T-cell (primary cell): ENCODE measurements around the gene TMEM132C. TPM values are rescaled to one million over a fixed set of nuclear protein-coding genes. Genes with fewer than 3 reads are reported as not detected.

Source experiments
- ATAC-seq, 4 experiments: fragments of 200-7000 bp in 3 of 4; fragments of 150-1000 bp in 1 of 4; cut with Tn5 transposase; replicated peaks in 1 of 4; 1 replicate in 3 of 4; 2 replicates in 1 of 4; pipeline ENCODE4 v1.10.0; 2021; ENCODE audit warnings: moderate library complexity in 3 of 4, mild to moderate bottlenecking in 2 of 4, moderate number of reproducible peaks in 1 of 4
- CTCF ChIA-PET, 2 donors: fragments of 300-600 bp; sonication (Branson Sonifier 250); formaldehyde crosslinking; loops; one replicate each; lab custom pipeline; 2022; ENCODE audit warnings: antibody characterized with exemption in 2 of 2; lab: Charles Lee
- POLR2A ChIA-PET, 2 donors: fragments of 300-600 bp; sonication (Branson Sonifier 250); formaldehyde crosslinking; loops; one replicate each; lab custom pipeline; 2022; ENCODE audit warnings: antibody characterized with exemption in 2 of 2; lab: Charles Lee
- DNase-seq, 35 experiments: peaks; one replicate each; pipeline versions ENCODE4 v3.0.0 to v3.0.0-alpha.2; 2013 to 2023
- H3K27ac ChIP-seq: one replicate; pipeline ENCODE4 v1.5.1; 2013; ENCODE audit warnings: low read length
- H3K27me3 ChIP-seq, 2 experiments: replicated peaks in 1 of 2; 1 replicate in 1 of 2; 2 replicates in 1 of 2; pipeline versions ENCODE4 v1.6.1 to v1.7.0; 2013; ENCODE audit warnings: low read length in 1 of 2, mixed read lengths in 1 of 2; ENCODE audit not compliant: control insufficient read depth in 2 of 2, insufficient read depth in 2 of 2; ENCODE audit errors: extremely low read depth in 1 of 2
- H3K36me3 ChIP-seq, 2 donors: 1 replicate in 1 of 2; 2 replicates in 1 of 2; pipeline versions ENCODE4 v1.6.1 to v1.7.0; 2013; ENCODE audit warnings: low read length in 1 of 2; ENCODE audit not compliant: control insufficient read depth in 2 of 2, insufficient read depth in 1 of 2; ENCODE audit errors: extremely low read depth in 1 of 2
- H3K4me1 ChIP-seq, 2 experiments: 1 replicate in 1 of 2; 2 replicates in 1 of 2; pipeline versions ENCODE4 v1.6.1 to v1.7.0; 2013; ENCODE audit warnings: low read length in 2 of 2, mixed read lengths in 1 of 2; ENCODE audit not compliant: insufficient read depth in 2 of 2, control insufficient read depth in 1 of 2; ENCODE audit errors: extremely low read depth in 1 of 2
- H3K4me3 ChIP-seq, 2 donors: 1 replicate in 1 of 2; 2 replicates in 1 of 2; pipeline versions ENCODE4 v1.5.1 to v1.7.0; 2013; ENCODE audit warnings: mild to moderate bottlenecking in 2 of 2, low read length in 1 of 2, moderate library complexity in 1 of 2; ENCODE audit not compliant: control insufficient read depth in 1 of 2; ENCODE audit errors: extremely low read depth in 1 of 2
- H3K9me3 ChIP-seq: 2 replicates; pipeline ENCODE4 v1.7.0; 2013
- H3K27ac Mint-ChIP-seq, 2 donors: one replicate each; pipeline ENCODE4 v1.8.0; 2020 to 2021; ENCODE audit warnings: mild to moderate bottlenecking in 2 of 2, mixed read lengths in 2 of 2
- H3K27me3 Mint-ChIP-seq, 2 donors: one replicate each; pipeline ENCODE4 v1.8.0; 2021 to 2022; ENCODE audit warnings: mixed read lengths in 2 of 2
- H3K36me3 Mint-ChIP-seq: one replicate; pipeline ENCODE4 v1.8.0; 2021; ENCODE audit warnings: mixed read lengths
- H3K4me1 Mint-ChIP-seq, 3 donors: one replicate each; pipeline ENCODE4 v1.8.0; 2020 to 2022; ENCODE audit warnings: mixed read lengths in 3 of 3, mild to moderate bottlenecking in 1 of 3
- H3K4me3 Mint-ChIP-seq, 3 donors: one replicate each; pipeline ENCODE4 v1.8.0; 2020 to 2022; ENCODE audit warnings: mild to moderate bottlenecking in 3 of 3, mixed read lengths in 3 of 3, moderate library complexity in 3 of 3
- H3K9me3 Mint-ChIP-seq, 3 donors: one replicate each; pipeline ENCODE4 v1.8.0; 2020 to 2022; ENCODE audit warnings: mixed read lengths in 3 of 3
- WGBS: methylation state at CpG from one replicate; pipeline ENCODE4 v1.1.5; 2013; ENCODE audit warnings: missing lambda C conversion rate; ENCODE audit not compliant: insufficient coverage; 5-methylcytosine and 5-hydroxymethylcytosine counted together
- total RNA-seq, 35 experiments: library from RNA in 6 of 35; stranded (reverse) in 6 of 35; fragments of 120-200 nt in 1 of 35; gene quantifications; one replicate each; pipeline versions ENCODE4 v1.2.1 to v1.2.4 and lab custom pipeline; 2013 to 2026

The TMEM132C gene
- total RNA-seq, 5 donors from 2014 or later (not counting 1 experiment from before 2014, with no cell fraction given): 0.07 TPM; not detected in 4

DNA sequence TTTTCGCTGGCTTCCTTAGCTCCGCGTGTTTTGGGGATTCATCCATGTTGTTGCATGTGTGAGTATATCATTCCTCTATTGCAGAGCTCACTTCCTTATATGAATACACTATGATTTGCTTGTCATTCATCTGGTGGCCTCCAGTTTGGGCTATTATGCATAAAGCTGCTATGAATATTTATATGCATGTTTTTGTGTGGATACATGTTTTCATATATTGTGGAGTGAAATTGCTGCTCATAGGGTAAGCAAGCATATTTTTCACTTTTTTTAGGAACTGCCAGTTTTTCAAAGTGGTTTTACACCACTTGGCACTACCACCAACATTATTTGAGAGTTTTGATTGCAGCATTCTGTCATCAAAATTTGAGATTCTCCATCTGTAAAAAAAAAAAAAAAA lies 190.0 kb downstream of the TMEM132C start:
- peaks cover 0 to 17% (median 3%) of the 10 kb centered on the region in 3 donors for H3K9me3 Mint-ChIP-seq
- no peak overlapping the region for H3K4me3 Mint-ChIP-seq
- no peak overlapping the region for H3K27ac Mint-ChIP-seq
- WGBS: no CpG with 5 or more reads among the region's 3 CpGs
- peaks cover 0 to 8% of the 10 kb centered on the region in 2 experiments for H3K27me3 ChIP-seq
- H3K9me3 ChIP-seq: no peaks in the 10 kb centered on the region
- H3K4me1 ChIP-seq: no peaks in the 10 kb centered on the region
- no peak for DNase-seq
- H3K27ac ChIP-seq: no peak overlapping the region
- CTCF ChIA-PET: no interaction called here
- no peaks in the 10 kb centered on the region for H3K4me1 Mint-ChIP-seq
- no peaks in the 10 kb centered on the region for H3K36me3 Mint-ChIP-seq
- H3K27me3 Mint-ChIP-seq: no peaks in the 10 kb centered on the region
- ATAC-seq: no peak
- no peaks in the 10 kb centered on the region for H3K36me3 ChIP-seq
- H3K4me3 ChIP-seq: no peak overlapping the region
- POLR2A ChIA-PET: no interaction called here

DNA sequence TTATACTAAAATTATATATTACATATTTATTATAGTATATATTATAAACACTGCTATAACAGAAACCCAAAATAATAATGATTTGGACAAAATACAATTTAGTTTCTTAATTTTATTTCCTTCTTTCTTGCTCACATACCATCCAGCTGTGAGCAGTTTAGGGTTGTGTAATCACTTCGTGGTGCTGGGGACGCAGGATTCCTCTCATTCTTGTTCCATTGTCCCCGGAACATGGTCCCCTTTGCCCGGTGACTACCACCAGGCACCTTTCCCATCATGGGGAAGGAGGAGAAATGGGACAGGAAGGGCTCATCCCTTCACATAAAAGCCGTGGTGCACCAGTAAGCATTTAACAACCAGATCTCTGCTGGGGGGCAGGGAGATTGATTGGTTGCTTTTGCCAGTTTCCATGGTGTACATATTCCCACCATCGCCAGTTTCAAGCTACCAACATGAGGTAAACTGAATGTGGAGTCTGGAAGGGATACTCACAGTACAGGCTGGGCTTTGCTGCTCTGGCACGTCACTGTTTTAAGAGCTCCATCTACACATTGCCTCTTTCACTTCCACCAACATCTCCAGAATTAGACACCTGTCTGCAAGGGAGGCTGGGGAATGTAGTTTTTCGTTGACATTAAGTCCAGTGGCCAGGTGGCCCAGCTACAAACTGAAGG lies 191.5 kb downstream of the TMEM132C start:
- Mint-ChIP-seq H3K27ac (no peak overlapping the region), H3K36me3 (no peaks in the 10 kb centered on the region), H3K9me3 (peaks cover 0 to 20% (median 7%) of the 10 kb centered on the region in 3 donors), H3K4me1 (no peaks in the 10 kb centered on the region), H3K27me3 (no peaks in the 10 kb centered on the region), H3K4me3 (no peak overlapping the region)
- H3K36me3 ChIP-seq: no peaks in the 10 kb centered on the region
- CTCF ChIA-PET: no interaction called here
- no peaks in the 10 kb centered on the region for H3K9me3 ChIP-seq
- DNase-seq: no peak
- no peak for ATAC-seq
- POLR2A ChIA-PET: no interaction called here
- no peak overlapping the region for H3K27ac ChIP-seq
- H3K4me1 ChIP-seq: no peaks in the 10 kb centered on the region
- no CpG with 5 or more reads among the region's 8 CpGs for WGBS
- H3K4me3 ChIP-seq: no peak overlapping the region
- H3K27me3 ChIP-seq: peaks cover 0 to 8% of the 10 kb centered on the region in 2 experiments

DNA sequence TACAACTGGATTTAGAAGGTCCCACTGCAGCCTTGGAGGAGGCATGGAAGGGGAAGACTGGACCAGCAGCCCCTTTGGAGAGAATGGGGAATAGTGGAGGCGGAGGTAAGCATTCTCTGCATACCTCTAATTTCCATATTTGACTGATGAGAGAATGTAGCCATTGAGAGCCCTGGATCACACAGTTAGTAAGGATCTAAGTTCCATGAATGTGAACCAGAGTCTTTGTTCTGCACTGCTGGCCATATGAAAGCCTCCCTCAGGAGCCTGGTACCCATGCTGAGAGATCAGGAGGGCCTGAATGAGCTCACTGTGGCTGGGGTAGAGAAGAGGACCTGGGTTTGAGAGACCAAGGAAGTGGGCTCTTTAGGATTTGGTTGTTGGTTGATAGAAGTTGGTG lies 192.1 kb downstream of the TMEM132C start:
- POLR2A ChIA-PET: no interaction called here
- WGBS: no CpG with 5 or more reads among the region's 1 CpG
- CTCF ChIA-PET: interaction anchor here in 1 of 2 donors (0.5 kb wide), 1 partner anchor 591 kb away, joined by 4 read pairs; no protein-coding TSS in a partner anchor
- Histone ChIP-seq H3K4me3 (no peak overlapping the region), H3K27ac (no peak overlapping the region), H3K36me3 (no peaks in the 10 kb centered on the region), H3K27me3 (peaks cover 0 to 8% of the 10 kb centered on the region in 2 experiments), H3K9me3 (no peaks in the 10 kb centered on the region), H3K4me1 (no peaks in the 10 kb centered on the region)
- Mint-ChIP-seq H3K4me1 (no peaks in the 10 kb centered on the region), H3K36me3 (no peaks in the 10 kb centered on the region), H3K27me3 (no peaks in the 10 kb centered on the region), H3K9me3 (peaks cover 0 to 20% (median 7%) of the 10 kb centered on the region in 3 donors), H3K4me3 (no peak overlapping the region), H3K27ac (no peak overlapping the region)
- no peak for DNase-seq
- no peak for ATAC-seq

DNA sequence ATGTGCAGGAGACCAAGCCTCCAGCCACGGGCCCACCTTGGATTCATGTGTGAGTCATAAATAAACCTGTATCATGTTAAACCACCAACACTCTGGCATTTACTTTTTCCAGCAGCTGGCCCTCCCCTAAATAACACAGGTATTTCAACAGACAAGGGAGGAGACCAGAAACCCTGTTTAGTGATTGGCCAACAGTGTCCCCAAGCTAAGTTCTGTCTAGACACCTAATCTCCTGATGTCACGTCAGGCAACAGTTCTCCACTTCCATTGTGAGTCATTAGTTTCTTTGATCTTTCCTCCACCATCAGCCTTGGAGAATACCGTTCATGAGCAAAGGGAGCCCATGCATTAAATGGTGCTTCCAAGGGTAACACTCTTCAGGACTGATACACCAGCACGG lies 196.9 kb downstream of the TMEM132C start:
- 80% methylated on average over 1 of the region's 4 CpGs for WGBS
- DNase-seq (no peak), ATAC-seq (no peak)
- Histone ChIP-seq H3K27me3 (peaks cover 0 to 7% of the 10 kb centered on the region in 2 experiments), H3K4me3 (no peak overlapping the region), H3K36me3 (no peaks in the 10 kb centered on the region), H3K27ac (no peak overlapping the region), H3K4me1 (no peaks in the 10 kb centered on the region), H3K9me3 (no peaks in the 10 kb centered on the region)
- peaks cover 0 to 2% of the 10 kb centered on the region in 2 donors for H3K27me3 Mint-ChIP-seq
- CTCF ChIA-PET: no interaction called here
- H3K36me3 Mint-ChIP-seq: no peaks in the 10 kb centered on the region
- peaks cover 0 to 9% (median 4%) of the 10 kb centered on the region in 3 donors for H3K9me3 Mint-ChIP-seq
- no peak overlapping the region for H3K27ac Mint-ChIP-seq
- POLR2A ChIA-PET: no interaction called here
- no peak overlapping the region for H3K4me3 Mint-ChIP-seq
- no peaks in the 10 kb centered on the region for H3K4me1 Mint-ChIP-seq

DNA sequence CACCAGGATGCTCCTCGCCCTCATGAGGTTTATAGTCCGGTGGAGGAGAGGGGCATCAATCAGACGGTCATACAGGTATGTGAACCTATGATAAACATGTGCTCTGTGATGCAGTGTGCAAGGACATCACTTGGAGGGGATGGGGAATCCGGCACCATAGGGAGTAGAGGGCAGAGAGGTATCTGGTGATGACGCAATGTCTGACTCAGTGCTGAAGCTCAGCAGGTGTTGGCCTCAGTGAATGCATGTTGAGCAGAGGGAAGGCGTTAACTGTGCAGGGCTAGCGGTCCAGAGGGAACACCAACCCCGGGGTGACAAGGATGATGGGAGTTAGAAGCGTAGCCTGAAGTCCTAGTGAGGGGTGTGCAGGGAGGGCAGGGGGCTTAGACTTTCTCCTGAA lies 200.9 kb downstream of the TMEM132C start:
- ChIA-PET CTCF (no interaction called here), POLR2A (no interaction called here)
- no peaks in the 10 kb centered on the region for H3K4me1 Mint-ChIP-seq
- Histone ChIP-seq H3K27me3 (peaks cover 0 to 2% of the 10 kb centered on the region in 2 experiments), H3K36me3 (no peaks in the 10 kb centered on the region), H3K9me3 (no peaks in the 10 kb centered on the region), H3K4me3 (no peak overlapping the region), H3K27ac (no peak overlapping the region), H3K4me1 (no peaks in the 10 kb centered on the region)
- DNase-seq: no peak
- H3K36me3 Mint-ChIP-seq: no peaks in the 10 kb centered on the region
- ATAC-seq: no peak
- H3K27ac Mint-ChIP-seq: no peak overlapping the region
- H3K27me3 Mint-ChIP-seq: peaks cover 0 to 2% of the 10 kb centered on the region in 2 donors
- 89% methylated on average over 7 of the region's 9 CpGs for WGBS
- H3K9me3 Mint-ChIP-seq: peaks cover 0 to 4% (median under 1%) of the 10 kb centered on the region in 3 donors
- no peak overlapping the region for H3K4me3 Mint-ChIP-seq

DNA sequence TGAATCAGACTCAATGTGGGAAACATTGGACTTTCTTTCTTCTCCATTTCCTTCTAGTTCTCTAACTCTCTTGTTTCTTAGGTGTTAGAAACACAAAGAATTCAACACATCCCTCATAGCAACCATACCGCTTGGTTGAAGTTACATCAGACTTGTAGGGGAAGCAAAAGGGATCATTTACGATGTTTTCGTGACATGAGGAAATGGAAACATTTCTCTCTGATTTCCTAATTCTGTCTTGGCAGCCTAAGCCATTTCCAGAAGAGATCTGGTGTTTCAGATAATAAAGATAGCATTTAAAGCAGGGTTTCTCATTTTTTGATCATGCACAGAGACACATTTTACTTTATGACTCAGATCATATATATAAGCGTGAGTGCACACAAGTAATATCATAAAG lies 202.0 kb downstream of the TMEM132C start:
- H3K27ac Mint-ChIP-seq: no peak overlapping the region
- H3K4me1 Mint-ChIP-seq: no peaks in the 10 kb centered on the region
- Histone ChIP-seq H3K9me3 (no peaks in the 10 kb centered on the region), H3K27ac (no peak overlapping the region), H3K4me3 (no peak overlapping the region), H3K36me3 (no peaks in the 10 kb centered on the region), H3K4me1 (no peaks in the 10 kb centered on the region), H3K27me3 (peaks cover 0 to 2% of the 10 kb centered on the region in 2 experiments)
- peaks cover 2 to 6% of the 10 kb centered on the region in 2 donors for H3K27me3 Mint-ChIP-seq
- 60% methylated on average over 1 of the region's 4 CpGs for WGBS
- CTCF ChIA-PET: no interaction called here
- peaks cover 7 to 13% (median 11%) of the 10 kb centered on the region in 3 donors for H3K9me3 Mint-ChIP-seq
- DNase-seq (no peak), ATAC-seq (no peak)
- POLR2A ChIA-PET: no interaction called here
- H3K36me3 Mint-ChIP-seq: no peaks in the 10 kb centered on the region
- H3K4me3 Mint-ChIP-seq: no peak overlapping the region
